GM18870 (cell line): ENCODE data around the gene MYH11.
"Not testable (repeated sequence)": the region's sequence is repeated elsewhere in the genome, so short reads cannot be mapped to it uniquely, and the experiment has no call there.

Experiments used
- ATAC-seq: cut with Tn5 transposase; IDR thresholded peaks from one replicate; pipeline ENCODE4 v1.9.1; 2021; ENCODE audit warnings: moderate library complexity; ENCODE audit not compliant: unreplicated experiment

Gene MYH11

DNA sequence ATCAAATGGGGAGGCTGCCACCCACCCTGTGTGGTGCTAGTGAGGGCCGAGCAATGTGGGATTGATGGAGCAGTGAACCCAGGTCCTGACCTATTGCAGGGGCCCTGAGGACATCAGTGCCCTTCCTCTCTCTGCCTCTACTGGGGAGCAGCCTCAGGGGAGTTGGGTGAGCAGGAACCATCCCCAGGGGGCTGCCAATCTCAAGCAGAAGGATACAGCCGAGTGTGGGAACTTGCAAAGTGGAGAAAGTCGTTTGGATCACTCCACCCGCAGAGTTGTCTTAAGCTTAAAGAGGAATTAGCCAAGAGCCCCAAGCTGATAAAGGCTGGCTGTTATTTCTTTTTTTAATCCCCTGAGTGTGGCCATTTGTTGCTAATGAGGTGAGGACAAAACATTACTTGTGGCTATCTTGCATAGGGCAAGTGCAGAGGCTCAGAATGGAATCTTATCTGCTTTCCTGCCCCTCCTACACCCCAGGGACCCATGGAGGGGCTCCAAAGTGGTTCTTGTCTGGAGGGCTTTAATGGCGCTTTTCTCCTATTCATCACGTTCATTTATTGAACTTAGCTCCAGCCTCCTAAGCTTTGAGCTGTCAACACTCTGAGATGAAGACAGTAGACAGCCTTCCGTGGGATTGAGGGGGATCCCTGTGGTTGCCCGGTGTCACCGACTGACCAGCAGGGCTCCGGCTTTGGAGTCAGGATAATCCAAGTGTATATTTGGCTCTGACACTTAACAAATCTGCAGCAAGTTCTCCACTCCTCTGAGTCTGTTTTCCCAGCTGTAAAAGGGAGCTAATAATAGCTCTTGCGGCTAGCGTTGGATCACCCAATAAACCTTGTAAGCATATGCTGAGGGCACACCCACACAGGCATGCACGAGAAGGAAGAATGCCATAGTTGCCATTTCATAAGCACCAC lies 45.1 kb downstream of the MYH11 start:
- no peak for ATAC-seq

DNA sequence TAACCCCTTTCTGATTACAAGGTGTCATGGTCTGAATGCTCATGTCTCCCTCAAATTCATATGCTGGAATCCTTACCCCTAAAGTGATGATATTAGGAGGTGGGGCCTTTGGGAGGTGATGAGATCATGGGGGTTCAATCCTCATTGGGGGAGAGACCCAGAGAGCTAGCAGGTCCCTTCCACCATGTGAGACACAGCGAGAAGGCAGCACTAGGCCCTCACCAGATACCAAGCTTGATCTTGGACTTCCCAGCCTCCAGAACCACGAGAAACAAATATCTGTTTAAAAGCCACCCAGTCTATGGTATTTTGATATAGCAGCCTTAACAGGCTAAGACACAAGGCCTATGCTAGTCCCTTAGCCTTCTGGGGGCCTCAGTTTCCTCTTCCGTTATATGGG lies 45.9 kb downstream of the MYH11 start:
- no peak for ATAC-seq

DNA sequence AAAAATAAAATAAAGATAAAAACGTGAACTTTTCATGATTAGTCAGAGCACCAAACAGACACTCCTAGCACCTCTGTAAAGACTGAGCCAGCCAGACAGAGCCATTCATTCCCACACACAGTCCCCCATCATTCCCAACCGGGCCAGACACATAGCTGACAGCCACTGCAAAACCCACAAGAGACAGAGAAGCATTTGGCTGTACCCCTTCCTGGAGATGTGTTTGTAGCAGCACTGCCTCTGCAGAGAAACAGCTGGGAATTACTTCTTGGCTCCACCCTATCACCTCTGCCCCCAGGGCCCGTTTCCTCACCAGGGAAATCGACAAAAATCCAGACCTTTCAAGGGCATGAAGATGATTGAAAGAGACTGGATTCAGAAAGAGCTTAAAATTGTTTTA lies 46.4 kb downstream of the MYH11 start:
- no peak for ATAC-seq

DNA sequence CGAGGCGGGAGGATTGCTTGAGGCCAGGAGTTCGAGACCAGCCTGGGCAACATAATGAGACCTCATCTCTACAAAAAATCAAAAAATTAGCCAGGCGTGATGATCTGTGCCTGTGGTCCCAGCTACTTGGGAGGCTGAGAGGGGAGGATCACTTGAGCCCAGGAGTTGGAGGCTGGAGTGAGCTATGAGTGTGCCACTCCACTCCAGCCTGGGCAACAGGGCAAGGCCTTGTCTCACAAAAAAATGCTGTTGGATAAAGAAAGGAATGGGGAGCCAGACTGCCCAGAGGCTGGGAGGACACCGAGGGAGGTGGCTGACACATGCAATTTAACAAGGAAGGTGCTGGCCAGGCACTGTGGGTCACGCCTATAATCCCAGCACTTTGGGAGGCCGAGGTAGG lies 47.5 kb downstream of the MYH11 start:
- ATAC-seq, result not testable (repeated sequence)

DNA sequence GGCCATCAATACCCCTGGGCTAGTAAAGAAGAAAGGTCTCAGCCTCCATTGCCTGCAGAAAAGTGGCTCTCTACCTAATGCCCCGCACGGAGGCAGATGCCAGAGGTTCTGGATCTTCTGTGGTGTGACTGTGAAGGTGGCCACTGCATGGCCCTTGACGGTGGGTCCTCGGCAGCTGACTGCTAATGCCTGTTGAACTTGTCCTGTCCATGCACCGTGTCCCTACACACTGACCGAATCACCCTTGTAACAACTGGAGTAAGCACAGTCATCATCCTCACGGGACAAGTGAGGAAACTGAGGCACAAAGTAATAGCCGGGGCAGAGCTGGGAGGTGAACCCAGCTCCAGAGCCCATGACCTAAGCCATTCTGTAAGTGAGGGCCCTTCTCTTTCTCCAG lies 48.8 kb downstream of the MYH11 start:
- ATAC-seq, result no peak

DNA sequence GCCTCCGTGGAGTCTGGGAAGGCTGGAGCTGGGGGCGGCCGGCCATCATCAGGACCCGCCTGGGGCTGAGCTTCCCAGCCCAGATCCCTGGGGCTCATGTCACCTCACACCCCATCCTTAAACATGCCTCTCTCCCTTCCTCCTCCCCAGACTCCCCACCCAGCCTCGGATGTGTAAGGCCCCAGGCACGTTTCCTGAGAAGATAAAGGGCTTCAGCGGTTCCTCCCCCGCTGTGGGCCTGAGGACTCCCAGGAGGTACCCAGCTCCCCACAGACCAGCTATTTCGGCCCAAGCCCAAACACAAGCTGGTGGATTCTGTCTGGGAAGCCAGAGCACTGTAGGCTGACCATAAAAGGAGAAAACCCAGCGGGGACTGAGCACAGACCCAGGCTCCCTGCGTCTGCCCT lies 49.2 kb downstream of the MYH11 start:
- ATAC-seq, result no peak

DNA sequence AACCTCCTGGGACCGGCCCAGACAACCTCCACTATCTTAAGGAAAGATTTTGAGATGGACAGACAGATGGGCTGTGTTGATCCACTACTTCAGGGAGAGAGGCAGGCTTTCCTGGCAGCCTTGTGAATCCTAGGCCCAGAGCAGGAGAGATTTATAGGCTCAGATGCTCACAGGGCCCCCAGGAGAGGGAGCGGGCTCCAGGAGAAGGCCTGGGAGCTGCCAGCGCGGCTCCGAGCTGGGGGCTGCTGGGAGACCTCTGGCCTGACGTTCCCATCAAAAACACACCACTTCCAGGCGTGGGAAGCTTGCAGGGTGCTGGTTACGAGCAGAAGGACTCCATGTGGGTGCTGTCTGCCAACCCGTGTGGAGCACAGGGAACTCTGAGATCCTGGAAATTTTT lies 53.2 kb downstream of the MYH11 start:
- ATAC-seq, result no peak

DNA sequence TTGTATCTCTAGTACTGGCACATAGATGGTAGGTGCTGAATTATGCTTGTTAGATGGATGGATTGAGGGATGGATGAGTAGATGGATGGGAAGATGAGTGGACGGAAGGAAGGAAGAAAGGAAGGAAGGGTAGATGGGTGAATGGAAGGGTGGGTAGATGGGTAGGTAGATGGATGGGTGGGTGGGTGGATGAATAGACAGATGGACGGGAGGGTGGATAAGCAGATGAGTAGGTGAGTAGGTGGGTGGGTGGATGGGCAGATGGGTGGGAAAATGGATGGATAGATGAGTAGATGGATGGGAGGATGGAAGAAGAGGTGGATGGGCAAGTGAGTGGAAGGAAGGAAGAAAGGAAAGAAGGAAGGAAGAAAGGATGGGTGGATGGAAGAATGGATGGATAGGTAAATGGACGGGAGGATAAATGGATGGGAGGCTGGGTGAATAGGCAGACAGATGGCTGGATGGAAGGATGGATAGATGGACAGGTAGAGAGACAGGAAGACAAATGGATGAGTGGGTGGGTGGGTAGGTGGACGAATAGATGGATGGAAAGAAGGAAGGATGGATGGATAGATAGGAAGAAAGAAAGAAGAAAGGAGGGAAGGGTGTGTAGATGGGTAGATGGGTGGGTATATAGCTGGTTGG lies 56.9 kb downstream of the MYH11 start:
- ATAC-seq, result no peak

DNA sequence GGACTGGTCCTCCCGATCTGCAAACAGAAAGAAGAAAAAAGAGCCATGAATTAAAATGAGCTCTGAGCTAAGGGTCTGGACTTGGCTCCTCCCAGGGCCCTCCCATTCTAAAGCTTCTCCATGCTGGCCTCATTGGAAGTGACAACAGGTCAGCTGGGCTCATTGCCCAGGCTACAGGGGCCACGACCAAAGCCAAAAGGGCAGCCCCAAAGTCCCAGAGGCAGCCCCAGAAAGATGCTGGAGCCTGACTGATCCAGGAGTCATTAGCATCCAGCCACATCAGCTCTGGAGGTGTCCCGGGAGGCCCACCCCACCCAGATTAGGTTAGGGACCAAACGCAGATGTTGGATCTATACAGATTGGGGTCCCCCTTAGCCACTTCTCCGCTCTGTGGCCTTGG lies 58.2 kb downstream of the MYH11 start:
- no peak for ATAC-seq

DNA sequence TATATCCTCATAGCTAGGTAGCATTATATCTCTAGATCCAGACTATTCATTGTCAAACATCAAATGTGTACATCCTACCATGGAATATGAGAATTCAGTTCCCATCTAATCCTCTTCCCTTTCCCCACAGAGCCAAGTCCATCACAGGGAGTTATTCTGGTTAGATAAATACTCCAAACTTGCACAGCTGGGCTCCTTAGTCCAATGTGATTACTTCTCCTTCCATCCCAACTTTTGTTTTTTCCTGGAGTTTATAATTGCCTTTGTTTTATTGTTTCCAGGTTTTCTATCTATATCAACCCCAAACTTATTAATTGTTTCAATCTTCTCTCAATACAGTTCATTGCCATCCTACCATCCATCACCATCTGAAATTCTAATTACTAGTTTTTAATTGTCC lies 59.9 kb downstream of the MYH11 start:
- ATAC-seq, result no peak

DNA sequence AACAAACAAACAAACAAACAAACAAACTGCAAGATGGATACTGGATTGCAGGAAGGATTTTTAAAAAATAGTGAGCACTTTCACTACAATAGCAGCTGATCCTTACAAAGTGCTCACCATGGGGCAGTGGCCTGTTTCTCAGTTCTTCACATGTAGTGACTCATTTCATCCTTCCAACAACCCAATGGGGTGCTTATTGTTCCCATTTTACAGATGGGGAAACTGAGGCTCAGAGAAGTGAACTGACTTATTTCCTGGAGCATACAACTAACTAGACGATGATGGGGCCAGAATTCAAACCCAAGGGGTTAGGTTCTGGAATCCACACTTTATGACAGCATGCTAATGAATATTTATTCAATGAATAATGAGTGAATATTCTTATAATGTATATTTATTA lies 61.2 kb downstream of the MYH11 start:
- ATAC-seq, result no peak

DNA sequence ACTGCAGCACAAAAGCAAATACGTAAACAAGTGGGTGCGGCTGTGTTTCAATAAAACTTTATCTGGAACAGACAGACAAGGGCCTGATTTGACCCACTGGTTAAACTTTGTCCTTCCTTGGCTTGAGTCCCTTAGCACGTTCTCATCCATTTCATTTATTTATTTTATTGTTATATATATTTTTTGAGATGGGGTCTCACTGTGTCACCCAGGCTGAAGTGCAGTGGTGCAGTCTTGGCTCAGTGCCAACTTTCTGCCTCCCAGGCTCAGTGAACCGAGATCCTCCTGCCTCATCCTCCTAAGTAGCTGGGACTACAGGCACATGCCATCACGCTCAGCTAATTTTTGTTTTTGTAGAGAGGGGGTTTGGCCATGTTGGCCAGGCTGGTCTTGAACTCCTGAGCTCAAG lies 64.3 kb downstream of the MYH11 start:
- no peak for ATAC-seq

DNA sequence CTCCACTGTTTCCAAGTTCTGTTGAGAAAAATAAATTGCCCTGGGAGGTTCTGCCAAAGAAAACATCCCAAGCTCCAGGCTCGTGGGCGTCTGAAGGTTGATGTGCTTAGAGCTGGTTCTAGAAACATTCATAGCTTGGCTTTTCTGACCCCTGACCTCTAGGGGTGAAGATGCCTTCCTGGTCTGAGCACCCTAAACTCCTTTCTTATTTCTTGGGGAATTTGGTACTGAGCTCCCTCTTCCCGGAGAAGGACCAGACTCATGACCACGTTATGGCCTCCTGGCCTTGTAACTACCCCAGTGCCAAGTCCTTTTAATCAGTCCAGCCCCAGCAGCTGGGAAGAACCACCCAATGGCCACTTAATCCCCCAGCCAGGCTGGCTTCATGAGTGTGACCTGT lies 66.4 kb downstream of the MYH11 start:
- ATAC-seq, result no peak

DNA sequence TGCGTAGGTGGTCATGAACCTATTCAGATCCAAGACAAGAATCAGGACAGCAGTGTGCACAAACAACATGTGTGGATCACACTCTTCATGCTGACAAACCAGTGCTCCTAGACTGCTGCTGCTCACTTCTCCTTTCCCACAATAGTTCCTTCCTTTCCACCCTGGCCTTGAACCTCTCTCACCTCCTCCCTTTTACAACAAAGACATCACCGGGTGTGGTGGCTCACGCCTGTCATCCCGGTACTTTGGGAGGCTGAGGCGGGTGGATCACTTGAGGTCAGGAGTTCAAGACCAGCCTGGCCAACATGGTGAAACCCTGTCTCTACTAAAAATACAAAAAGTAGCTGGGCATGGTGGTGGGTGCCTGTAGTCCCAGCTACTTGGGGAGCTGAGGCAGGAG lies 67.0 kb downstream of the MYH11 start:
- ATAC-seq, result not testable (repeated sequence)

DNA sequence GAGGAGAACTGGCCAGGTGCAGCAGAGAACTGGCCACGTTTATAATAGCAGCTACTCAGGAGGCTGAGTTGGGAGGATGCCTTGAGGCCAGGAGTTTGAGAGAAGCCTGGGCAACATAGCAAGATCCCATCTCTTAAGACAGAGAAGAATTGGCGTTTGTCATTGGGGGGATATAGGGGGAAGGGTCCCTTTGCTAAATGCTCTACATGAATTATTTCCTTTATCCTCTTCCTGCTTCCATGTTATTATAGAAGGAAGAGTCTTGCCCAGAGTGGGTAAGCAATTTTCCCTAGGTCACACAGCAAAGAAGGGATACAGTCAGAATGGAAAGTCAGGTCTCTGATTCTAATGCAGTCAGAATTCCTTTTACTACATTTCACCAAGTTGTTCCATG lies 68.0 kb downstream of the MYH11 start:
- ATAC-seq, result no peak

DNA sequence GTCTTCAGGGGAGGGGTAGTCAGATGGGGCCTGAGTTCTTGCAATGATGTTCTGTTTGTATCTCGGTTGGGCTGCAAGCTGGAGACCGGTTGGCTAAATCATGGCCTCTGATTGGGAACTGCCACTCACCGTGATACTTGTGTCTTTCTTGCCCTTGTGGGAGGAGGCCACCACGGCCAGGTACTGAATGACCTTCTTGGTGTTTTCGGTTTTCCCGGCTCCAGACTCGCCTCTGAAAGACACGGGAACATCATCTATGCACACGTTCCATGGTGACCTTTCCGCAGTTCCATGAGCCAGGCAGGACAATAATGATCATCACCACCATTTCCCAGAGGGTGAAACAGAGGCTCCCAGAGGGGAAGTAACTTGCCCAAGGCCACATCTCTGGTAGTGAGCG lies 70.3 kb downstream of the MYH11 start:
- no peak for ATAC-seq

DNA sequence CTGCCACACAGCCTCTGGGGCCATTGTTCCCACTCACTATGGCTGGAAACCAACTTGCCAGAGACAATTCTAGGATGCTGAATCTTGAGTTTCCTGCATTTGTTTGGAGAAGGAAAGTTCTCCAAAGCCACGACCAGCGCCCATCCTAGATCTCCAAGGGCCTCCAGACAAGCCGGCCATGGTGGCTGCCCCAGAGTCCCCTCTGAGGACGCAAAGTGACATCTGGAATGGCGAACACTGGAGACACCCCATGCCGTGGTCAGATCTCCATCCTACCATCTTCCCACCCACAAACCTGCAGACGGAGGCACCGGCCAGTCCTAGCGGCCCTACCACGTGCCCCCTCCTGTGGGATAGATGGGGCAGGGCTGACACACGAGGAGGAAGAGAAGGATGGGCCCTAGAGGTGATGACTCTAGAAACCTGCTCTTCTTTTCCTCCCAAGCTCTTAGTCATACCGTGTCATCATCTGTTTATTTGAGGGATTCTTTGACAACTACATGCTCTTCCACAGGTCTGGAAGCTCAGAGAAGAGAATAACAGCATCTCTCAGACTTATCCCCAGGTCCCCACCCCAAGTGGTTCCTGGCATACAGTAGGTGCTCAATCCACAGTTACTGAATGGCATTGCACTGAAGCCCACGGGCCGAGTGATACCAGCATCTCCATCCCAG lies 71.3 kb downstream of the MYH11 start:
- no peak for ATAC-seq

DNA sequence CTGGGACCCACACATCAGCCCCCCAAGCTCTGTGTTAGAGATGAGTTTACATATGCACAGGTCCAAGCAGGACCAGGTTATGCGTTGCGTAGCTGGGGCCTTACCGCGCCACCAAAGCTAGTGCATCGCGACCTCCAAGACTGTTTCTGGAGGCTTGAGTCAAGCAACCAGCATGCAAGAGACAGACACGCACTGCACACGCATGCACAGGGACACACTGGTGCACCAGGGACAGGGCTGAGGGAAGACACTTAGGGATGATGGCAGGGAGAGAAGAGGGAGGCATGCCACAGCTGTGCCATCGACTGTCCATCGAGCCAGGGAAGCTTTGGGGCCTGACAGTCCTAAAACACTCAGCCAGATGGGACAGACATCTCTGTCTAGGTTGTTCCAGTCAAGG lies 72.8 kb downstream of the MYH11 start:
- no peak for ATAC-seq

DNA sequence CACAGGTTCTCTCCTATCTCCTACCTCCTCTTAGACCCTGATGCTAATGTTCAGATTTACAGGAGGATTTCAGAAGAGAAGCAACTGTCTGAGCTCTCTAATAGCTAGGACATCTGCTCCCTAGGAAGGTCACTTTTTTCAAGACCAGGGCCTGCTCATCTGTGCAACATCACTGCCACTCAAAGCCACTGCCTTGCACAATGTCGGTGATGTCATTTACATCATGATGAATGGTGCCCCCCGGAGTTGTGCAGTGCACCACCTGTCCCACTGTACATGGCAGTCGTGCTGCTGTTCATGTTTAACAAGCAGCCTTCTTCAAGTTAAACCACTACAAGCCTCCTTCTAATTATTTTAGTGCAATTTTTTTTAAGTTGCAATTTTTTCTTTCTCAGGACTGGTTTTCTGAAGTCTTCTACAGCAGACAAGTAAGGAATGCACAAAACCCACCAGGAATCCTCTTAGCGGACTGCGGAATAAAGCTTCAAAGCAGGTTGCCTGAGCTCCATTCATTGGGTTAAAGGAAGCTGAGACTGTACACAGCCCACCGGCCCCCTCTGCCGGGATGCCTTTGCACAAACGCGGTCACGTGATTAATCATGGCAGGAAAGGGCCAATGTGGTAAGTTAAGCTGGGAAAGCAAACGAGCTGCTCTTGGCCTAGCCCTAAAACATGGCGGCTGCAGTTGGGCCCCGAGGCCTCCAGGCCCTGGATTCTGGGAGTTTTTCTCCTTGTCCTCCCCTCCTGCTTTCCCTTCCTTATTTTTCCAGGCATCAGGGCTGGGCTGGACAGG lies 74.1 kb downstream of the MYH11 start:
- no peak for ATAC-seq

DNA sequence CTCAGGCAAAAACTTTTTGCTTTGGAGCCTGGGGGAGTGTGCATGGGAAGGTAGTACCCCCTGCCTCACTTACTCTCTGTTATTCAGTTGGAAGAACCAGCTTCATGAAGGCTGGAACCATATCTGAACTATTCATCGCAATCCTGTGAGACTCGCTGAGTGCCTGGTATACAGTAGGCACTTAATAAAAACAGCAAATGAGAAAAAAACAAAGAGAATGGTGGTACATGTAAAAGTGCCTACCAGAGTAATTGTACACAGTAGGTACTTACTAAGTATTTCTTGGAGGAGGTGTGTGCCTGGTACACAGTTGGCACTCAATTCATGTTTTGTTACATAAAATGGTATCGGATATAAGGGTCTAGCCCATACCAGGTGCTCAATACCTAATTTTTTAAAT lies 75.2 kb downstream of the MYH11 start:
- no peak for ATAC-seq

DNA sequence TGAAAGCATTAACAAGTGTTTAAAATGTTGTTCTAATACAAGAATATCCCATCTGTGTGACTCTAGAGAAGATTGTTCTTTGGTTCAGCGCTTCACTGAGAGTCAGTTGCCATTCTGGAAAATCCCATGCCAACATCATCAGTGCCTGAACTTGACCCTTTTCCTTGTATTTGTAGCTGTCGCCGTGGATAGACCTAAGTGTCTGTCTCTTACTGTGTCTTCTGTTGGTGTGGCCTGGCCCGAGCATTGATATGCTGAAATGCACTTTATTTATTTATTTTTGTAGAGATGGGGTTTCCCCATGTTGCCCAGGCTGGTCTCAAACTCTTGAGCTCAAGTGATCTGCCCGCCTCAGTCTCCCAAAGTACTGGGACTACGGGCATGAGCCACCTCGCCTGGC lies 76.0 kb downstream of the MYH11 start:
- no peak for ATAC-seq
